ENCODE results near the gene TNS4. TPM values are rescaled to one million over a fixed set of nuclear protein-coding genes. Genes with fewer than 3 reads are reported as not detected.

TNS4 gene
- total RNA-seq, 2 experiments from 2014 or later, result 0.22 to 0.97 TPM

GRCh38 chr17:40443196-40443987 lies 58.0 kb downstream of the TNS4 start, which contains the start of gene IGFBP4:
IGFBP4 (plus strand) TSS chr17:40443450; CDS start chr17:40443736, 286 bp downstream.
- H3K4me3 ChIP-seq (ENCODE audit: low read depth, low read length, poor library complexity, severe bottlenecking), result no peak within 1 kb of the TSS
- H3K9me3 ChIP-seq (ENCODE audit: low read length), result no peaks in the 10 kb centered on the region
- BruUV-seq (replicated peaks), result no TSS peak
- no peaks in the 10 kb centered on the region for H3K9me2 ChIP-seq (ENCODE audit: insufficient read depth, low read length)
- H3K79me2 ChIP-seq (ENCODE audit: insufficient read depth, low read depth, low read length), result no peaks in the 10 kb centered on the region
- POLR2A ChIA-PET, result no interaction called here
- CTCF ChIA-PET (ENCODE audit: unreplicated experiment), result no interaction called here
- TF ChIP-seq CTCF (conservative IDR thresholded peaks at IDR 0.05; ENCODE audit: low read length) (peak; percentile 41; the same call in 1 of the 2 replicates), EZH2phosphoT487 (IDR thresholded peaks at IDR 0.05; ENCODE audit: borderline replicate concordance, low read depth, low read length) (no peak)
- intact Hi-C loops (cut with micrococcal nuclease; ENCODE audit: unreplicated experiment), result loop anchor here (5.0 kb wide), 1 partner anchor 86 kb away; no protein-coding TSS in a partner anchor
- no peaks in the 10 kb centered on the region for H4K20me1 ChIP-seq (ENCODE audit: insufficient read depth, low read length)
- H3K36me3 ChIP-seq (ENCODE audit: insufficient read depth, low read length), result no peaks in the 10 kb centered on the region
- H2AFZ ChIP-seq (ENCODE audit: low read length), result no peak within 1 kb of the TSS
- no peaks in the 10 kb centered on the region for H3K4me1 ChIP-seq (ENCODE audit: insufficient read depth, low read length, poor library complexity, severe bottlenecking)
- peak; percentile 20 for DNase-seq (ENCODE audit: low spot score)
- no peak within 1 kb of the TSS; the same call in 1 of the 2 replicates for H3K4me2 ChIP-seq (ENCODE audit: low read length)
- no peak within 1 kb of the TSS for H3K27ac ChIP-seq (ENCODE audit: low read depth, low read length, poor library complexity, severe bottlenecking)

- Histone ChIP-seq H3K4me1 (ENCODE audit: insufficient read depth, low read length, poor library complexity, severe bottlenecking) (peaks cover 3% of the 10 kb centered on the region), H3K4me3 (ENCODE audit: low read depth, low read length, poor library complexity, severe bottlenecking) (no peak overlapping the region), H3K79me2 (ENCODE audit: insufficient read depth, low read depth, low read length) (no peaks in the 10 kb centered on the region), H4K20me1 (ENCODE audit: insufficient read depth, low read length) (no peaks in the 10 kb centered on the region), H3K36me3 (ENCODE audit: insufficient read depth, low read length) (no peaks in the 10 kb centered on the region), H2AFZ (ENCODE audit: low read length) (no peak overlapping the region), H3K9me2 (ENCODE audit: insufficient read depth, low read length) (no peaks in the 10 kb centered on the region), H3K4me2 (ENCODE audit: low read length) (no peak overlapping the region), H3K9me3 (ENCODE audit: low read length) (no peaks in the 10 kb centered on the region), H3K27ac (ENCODE audit: low read depth, low read length, poor library complexity, severe bottlenecking) (no peak overlapping the region)
- CTCF ChIA-PET (ENCODE audit: unreplicated experiment), result no interaction called here
- POLR2A ChIA-PET, result no interaction called here
- intact Hi-C loops (cut with micrococcal nuclease; ENCODE audit: unreplicated experiment), result loop anchor here (5.0 kb wide), 1 partner anchor 85 kb away; no protein-coding TSS in a partner anchor
- TF ChIP-seq CTCF (conservative IDR thresholded peaks at IDR 0.05; ENCODE audit: low read length) (no peak), EZH2phosphoT487 (IDR thresholded peaks at IDR 0.05; ENCODE audit: borderline replicate concordance, low read depth, low read length) (no peak)
- no TSS peak for BruUV-seq (replicated peaks)
- DNase-seq (ENCODE audit: low spot score), result no peak
These were observed 58.8 kb downstream of the TNS4 start for GRCh38 chr17:40442392-40443195.
